Panc1 (cell line): ENCODE measurements around the gene GRAPL. TPM values are rescaled to one million over a fixed set of nuclear protein-coding genes. Genes with fewer than 3 reads are reported as not detected.
A peak's percentile ranks its signal among the peaks of the same experiment; 100 is the strongest.
"Not testable (repeated sequence)": the region's sequence is repeated elsewhere in the genome, so short reads cannot be mapped to it uniquely, and the experiment has no call there.

Source experiments
- ATAC-seq: fragments of 200-7000 bp; cut with Tn5 transposase; 2 replicates; pipeline ENCODE4 v1.9.1; 2020; ENCODE audit warnings: mild to moderate bottlenecking, moderate library complexity
- BruUV-seq: library from RNA; stranded (reverse); fragments of 400-500 nt; replicated peaks from 2 replicates; lab custom pipeline; 2021; lab: Mats Ljungman, UMichigan
- CTCF ChIA-PET: fragments of 300-600 bp; sonication (Branson Sonifier 250); formaldehyde crosslinking; loops from one replicate; lab custom pipeline; 2022; ENCODE audit warnings: antibody characterized with exemption; lab: Charles Lee
- POLR2A ChIA-PET: fragments of 300-600 bp; sonication (Branson Sonifier 250); formaldehyde crosslinking; loops from one replicate; lab custom pipeline; 2022; ENCODE audit warnings: antibody characterized with exemption; lab: Charles Lee
- DNase-seq: peaks from one replicate; pipeline ENCODE4 v3.0.0-alpha.2; 2010; ENCODE audit warnings: low read depth, low spot score
- H3K27ac ChIP-seq: 2 replicates; pipeline ENCODE4 v1.5.1; 2011; ENCODE audit warnings: mild to moderate bottlenecking, low read length, inconsistent platforms
- H3K27me3 ChIP-seq: fragments of 200-500 bp; sonication (Bioruptor generic); 2 replicates; pipeline ENCODE4 v1.6.0; 2014; ENCODE audit warnings: low read length, inconsistent platforms; ENCODE audit not compliant: control insufficient read depth, insufficient read depth
- H3K36me3 ChIP-seq: fragments of 200-500 bp; sonication (Bioruptor generic); 2 replicates; pipeline ENCODE4 v1.5.1; 2014; ENCODE audit warnings: inconsistent platforms, mild to moderate bottlenecking, low read length, moderate library complexity; ENCODE audit not compliant: control insufficient read depth, insufficient read depth
- H3K4me1 ChIP-seq: 2 replicates; pipeline ENCODE4 v1.5.1; 2011; ENCODE audit warnings: inconsistent platforms, mild to moderate bottlenecking, low read length, moderate library complexity; ENCODE audit not compliant: control insufficient read depth, insufficient read depth
- H3K4me3 ChIP-seq, 2 experiments: 2 replicates each; pipeline ENCODE4 v1.5.1; 2011 to 2012; ENCODE audit warnings: low read depth in 2 of 2, low read length in 2 of 2, mild to moderate bottlenecking in 2 of 2, inconsistent platforms in 1 of 2, moderate library complexity in 1 of 2
- H3K9me3 ChIP-seq: fragments of 200-500 bp; sonication (Bioruptor generic); 2 replicates; pipeline ENCODE4 v1.5.1; 2014; ENCODE audit warnings: low read depth, mild to moderate bottlenecking, inconsistent platforms, low read length, moderate library complexity; ENCODE audit not compliant: control insufficient read depth, insufficient read depth
- in situ Hi-C: cut with HindIII; loops from 2 replicates; pipeline ENCODE4 v1.10.0; 2016; ENCODE audit warnings: low sequenced_read_pairs, low pct_unique_long_range_greater_than_20kb
- intact Hi-C: fragments of 100-400 bp; cut with micrococcal nuclease; formaldehyde crosslinking; loops from one replicate; pipeline ENCODE4 v1.10.0; 2022; ENCODE audit not compliant: unreplicated experiment
- total RNA-seq: library from RNA; stranded (reverse); gene quantifications from one replicate; pipeline ENCODE4 v1.2.1, GENCODE V29; 2021; ENCODE audit not compliant: unreplicated experiment

The GRAPL gene
- total RNA-seq, 1 experiment from 2014 or later: 0.31 TPM

DNA sequence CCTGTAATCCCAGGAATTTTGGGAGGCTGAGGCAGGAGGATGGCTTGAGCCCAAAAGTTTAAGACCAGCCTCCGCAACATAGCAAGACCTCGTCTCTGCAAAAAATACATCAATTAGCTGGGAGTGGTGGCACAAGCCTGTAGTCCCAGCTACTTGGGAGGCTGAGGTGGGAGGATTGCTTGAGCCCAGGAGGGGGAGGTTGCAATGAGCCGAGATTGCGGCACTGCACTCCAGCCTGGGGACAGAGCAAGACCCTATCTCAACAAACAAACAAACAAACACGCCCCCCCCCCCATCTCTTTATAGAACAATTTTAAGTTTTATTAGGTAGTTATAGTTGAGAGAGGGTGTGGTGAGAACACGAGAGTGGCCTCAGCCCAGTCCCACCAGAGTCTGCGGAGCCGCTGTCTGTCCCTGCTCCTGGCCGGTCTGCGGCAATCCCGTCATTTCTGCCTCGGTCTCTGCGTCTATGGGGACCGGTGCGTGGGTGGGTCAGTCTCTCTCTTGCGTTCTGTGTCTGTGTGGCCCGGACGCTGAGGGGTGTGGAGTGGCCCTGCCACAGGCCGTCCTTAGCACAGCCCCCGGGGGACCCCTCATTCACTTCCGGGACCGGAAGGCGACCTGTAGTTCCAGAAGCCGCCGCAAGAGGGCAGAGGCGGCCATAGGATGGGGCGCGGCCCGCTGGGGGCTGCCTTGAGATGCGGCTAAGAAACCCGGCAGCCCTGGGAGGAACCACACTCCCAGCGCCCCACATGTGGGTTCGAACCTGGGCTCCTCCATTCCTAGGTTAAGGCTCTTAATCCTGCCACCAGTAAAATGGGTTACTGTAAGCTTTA is 53.9 kb downstream of the GRAPL start:
- H3K4me1 ChIP-seq, intact Hi-C loops, H3K9me3 ChIP-seq, in situ Hi-C loops, H3K4me3 ChIP-seq, H3K27me3 ChIP-seq, POLR2A ChIA-PET, H3K36me3 ChIP-seq, DNase-seq, H3K27ac ChIP-seq, CTCF ChIA-PET, BruUV-seq: not testable (repeated sequence)
- peak; percentile 98 for ATAC-seq

DNA sequence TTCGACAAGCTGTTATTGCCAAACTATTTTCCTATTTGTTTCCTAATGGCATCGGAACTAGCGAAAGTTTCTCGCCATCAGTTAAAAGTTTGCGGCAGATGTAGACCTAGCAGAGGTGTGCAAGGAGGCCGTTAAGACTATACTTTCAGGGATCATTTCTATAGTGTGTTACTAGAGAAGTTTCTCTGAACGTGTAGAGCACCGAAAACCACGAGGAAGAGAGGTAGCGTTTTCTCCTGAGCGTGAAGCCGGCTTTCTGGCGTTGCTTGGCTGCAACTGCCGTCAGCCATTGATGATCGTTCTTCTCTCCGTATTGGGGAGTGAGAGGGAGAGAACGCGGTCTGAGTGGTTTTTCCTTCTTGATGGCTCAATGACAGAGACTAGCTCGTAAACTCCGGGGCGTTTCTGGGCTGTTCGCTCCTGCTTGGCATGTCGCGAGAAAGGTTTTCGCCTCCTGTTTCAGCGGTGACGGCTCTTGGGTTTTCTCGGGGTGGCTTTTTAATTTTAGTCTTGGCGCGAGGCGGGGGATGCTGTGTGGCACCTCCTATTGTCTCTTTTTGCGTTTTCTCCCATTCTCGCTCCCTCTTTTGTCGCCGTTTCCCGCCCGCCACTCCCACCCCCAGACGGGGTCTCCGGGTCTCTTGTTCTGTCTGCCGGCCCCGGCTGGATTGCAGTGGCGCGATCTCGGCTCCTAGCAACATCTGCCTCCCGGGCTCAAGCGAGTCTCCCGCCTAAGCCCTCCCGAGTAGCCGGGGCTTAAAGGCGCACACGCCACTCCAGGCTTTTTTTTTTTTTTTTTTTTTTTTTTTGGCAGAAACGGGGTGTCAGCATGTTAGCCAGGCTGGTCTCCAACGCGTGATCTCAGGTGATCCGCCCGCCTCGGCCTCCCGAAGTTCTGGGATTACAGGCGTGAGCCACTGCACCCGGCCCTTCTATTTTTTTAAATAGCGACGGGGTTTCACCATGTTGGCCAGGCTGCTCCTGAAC is 60.8 kb downstream of the GRAPL start:
- POLR2A ChIA-PET, H3K4me1 ChIP-seq, H3K4me3 ChIP-seq, DNase-seq, intact Hi-C loops, in situ Hi-C loops, H3K27ac ChIP-seq, H3K27me3 ChIP-seq, H3K9me3 ChIP-seq, H3K36me3 ChIP-seq, CTCF ChIA-PET: not testable (repeated sequence)
- ATAC-seq: peak; percentile 78
- TSS peak; percentile 100 for BruUV-seq

DNA sequence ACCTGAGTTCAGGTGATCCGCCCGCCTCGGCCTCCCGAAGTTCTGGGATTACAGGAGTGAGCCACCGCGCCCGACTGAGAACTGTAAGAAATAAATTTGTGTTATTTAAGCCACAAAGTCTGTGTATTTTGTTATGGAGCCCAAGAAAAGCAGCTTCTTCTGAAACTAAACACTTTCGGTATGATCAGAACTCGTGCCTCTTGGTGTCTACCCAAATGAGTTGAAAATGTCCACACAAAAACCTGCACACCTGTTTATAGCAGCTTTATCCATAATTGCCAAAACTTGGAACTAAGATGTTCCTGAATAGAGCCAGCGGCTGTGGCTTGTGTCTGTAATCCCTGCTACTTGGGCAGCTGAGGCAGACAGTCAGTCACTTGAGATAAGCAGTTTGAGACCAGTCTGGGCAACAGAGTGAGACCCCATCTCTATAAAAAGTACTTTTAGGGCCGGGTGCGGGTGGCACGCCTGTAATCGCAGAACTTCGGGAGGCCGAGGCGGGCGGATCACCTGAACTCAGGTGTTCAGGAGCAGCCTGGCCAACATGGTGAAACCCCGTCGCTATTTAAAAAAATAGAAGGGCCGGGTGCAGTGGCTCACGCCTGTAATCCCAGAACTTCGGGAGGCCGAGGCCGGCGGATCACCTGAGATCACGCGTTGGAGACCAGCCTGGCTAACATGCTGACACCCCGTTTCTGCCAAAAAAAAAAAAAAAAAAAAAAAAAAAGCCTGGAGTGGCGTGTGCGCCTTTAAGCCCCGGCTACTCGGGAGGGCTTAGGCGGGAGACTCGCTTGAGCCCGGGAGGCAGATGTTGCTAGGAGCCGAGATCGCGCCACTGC is 61.7 kb downstream of the GRAPL start:
- intact Hi-C loops, H3K27me3 ChIP-seq, H3K27ac ChIP-seq, H3K9me3 ChIP-seq, CTCF ChIA-PET, H3K36me3 ChIP-seq, POLR2A ChIA-PET, H3K4me3 ChIP-seq, H3K4me1 ChIP-seq, in situ Hi-C loops, DNase-seq: not testable (repeated sequence)
- peak; percentile 91 for ATAC-seq
- BruUV-seq: TSS peak; percentile 100

DNA sequence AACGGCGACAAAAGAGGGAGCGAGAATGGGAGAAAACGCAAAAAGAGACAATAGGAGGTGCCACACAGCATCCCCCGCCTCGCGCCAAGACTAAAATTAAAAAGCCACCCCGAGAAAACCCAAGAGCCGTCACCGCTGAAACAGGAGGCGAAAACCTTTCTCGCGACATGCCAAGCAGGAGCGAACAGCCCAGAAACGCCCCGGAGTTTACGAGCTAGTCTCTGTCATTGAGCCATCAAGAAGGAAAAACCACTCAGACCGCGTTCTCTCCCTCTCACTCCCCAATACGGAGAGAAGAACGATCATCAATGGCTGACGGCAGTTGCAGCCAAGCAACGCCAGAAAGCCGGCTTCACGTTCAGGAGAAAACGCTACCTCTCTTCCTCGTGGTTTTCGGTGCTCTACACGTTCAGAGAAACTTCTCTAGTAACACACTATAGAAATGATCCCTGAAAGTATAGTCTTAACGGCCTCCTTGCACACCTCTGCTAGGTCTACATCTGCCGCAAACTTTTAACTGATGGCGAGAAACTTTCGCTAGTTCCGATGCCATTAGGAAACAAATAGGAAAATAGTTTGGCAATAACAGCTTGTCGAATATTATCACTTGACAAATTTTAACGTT is 62.5 kb downstream of the GRAPL start:
- in situ Hi-C loops, H3K27ac ChIP-seq, H3K4me3 ChIP-seq, DNase-seq, ATAC-seq, H3K27me3 ChIP-seq, POLR2A ChIA-PET, H3K36me3 ChIP-seq, H3K9me3 ChIP-seq, H3K4me1 ChIP-seq, BruUV-seq, intact Hi-C loops, CTCF ChIA-PET: not testable (repeated sequence)

DNA sequence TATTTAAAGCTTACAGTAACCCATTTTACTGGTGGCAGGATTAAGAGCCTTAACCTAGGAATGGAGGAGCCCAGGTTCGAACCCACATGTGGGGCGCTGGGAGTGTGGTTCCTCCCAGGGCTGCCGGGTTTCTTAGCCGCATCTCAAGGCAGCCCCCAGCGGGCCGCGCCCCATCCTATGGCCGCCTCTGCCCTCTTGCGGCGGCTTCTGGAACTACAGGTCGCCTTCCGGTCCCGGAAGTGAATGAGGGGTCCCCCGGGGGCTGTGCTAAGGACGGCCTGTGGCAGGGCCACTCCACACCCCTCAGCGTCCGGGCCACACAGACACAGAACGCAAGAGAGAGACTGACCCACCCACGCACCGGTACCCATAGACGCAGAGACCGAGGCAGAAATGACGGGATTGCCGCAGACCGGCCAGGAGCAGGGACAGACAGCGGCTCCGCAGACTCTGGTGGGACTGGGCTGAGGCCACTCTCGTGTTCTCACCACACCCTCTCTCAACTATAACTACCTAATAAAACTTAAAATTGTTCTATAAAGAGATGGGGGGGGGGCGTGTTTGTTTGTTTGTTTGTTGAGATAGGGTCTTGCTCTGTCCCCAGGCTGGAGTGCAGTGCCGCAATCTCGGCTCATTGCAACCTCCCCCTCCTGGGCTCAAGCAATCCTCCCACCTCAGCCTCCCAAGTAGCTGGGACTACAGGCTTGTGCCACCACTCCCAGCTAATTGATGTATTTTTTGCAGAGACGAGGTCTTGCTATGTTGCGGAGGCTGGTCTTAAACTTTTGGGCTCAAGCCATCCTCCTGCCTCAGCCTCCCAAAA is 69.2 kb downstream of the GRAPL start:
- in situ Hi-C loops, CTCF ChIA-PET, H3K9me3 ChIP-seq, H3K27ac ChIP-seq, POLR2A ChIA-PET, H3K27me3 ChIP-seq, H3K36me3 ChIP-seq, intact Hi-C loops, BruUV-seq, DNase-seq, H3K4me1 ChIP-seq: not testable (repeated sequence)
- peak overlapping the region in 1 of 2 experiments; percentile 17; a peak in 1 of 4 replicates for H3K4me3 ChIP-seq
- ATAC-seq: peak; percentile 94

DNA sequence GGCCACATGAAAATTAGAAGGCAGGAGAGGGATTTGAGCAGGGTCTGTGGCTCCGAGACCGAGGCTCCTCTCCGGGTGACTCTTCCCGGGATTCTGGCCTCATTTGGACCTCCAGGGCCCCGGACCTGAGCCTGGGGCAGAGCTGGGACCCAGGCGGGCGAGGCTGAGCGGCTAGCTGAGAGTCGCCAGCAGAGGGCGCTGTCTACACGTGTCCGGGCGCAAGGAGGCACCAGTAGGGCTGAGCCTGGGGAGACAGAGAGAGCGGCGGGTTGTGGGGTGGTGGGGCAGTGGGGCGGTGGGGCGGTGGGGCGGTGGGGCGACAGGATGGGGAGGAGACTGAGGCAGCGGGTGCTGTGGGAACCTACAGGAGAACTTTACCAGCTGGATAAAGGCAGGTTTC is 75.1 kb downstream of the GRAPL start:
- ATAC-seq, CTCF ChIA-PET, in situ Hi-C loops, DNase-seq, H3K27me3 ChIP-seq, H3K4me3 ChIP-seq, BruUV-seq, intact Hi-C loops, H3K36me3 ChIP-seq, H3K4me1 ChIP-seq, POLR2A ChIA-PET, H3K27ac ChIP-seq, H3K9me3 ChIP-seq: not testable (repeated sequence)
